ELF-1 (cell line): ENCODE measurements around the gene MUL1.
A peak's percentile ranks its signal among the peaks of the same experiment; 100 is the strongest.

Source experiments
- DNase-seq: peaks from one replicate; pipeline ENCODE4 v3.0.0-alpha.2; 2016; ENCODE audit warnings: low read depth, low spot score

MUL1 gene

DNA sequence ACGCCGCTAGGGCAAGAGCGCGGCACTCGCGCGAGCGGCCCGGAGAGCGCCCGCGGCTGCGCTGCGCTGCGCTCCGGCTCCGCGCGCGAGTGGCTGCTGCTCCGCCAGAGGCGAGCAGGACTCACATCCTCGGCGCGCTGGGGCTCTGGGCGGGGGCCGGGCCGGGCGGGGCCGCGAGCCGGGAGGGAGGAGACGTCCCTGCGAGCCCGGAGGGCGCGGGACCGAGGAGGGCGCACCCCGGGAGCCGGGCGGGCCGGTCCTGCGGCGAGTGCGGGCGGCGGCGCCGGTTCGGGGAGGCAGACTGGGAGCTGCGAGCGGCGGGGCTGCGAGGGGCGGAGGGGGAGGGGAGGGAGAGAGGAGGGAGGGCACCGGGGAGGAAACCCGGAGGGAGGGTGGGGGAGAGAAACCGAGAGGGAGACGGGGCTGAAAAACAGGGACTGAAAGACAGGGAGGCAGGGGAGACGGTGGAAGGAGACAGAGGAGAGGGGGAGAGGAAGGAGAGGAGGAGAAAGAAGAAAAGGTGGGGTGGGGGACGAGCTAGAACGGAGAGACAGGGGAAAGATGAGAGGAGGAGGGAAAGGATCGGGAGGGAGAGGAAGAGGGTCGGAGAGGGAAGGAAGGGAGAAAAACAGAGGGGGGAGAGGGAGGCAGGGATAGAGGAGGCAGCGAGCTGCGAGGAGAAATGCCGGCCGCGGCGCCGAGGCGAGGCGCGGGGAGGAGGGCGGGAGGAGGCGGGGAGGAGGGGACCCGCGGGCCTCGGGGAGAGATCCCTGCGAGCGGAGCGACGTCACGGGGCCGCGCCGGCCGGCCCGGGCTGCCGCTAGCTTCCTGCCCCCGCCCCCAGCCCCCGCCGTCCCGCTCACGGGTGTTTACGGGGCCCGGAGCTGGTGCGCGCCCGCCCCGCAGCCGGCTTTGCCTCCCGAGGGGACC is 22.2 kb downstream of the MUL1 start, which contains the start of gene CAMK2N1:
Gene CAMK2N1 (minus strand): TSS at position 684 of the 930 bp plus-strand sequence. CDS start 831 bp downstream, outside the sequence.
- peak; percentile 39 for DNase-seq

DNA sequence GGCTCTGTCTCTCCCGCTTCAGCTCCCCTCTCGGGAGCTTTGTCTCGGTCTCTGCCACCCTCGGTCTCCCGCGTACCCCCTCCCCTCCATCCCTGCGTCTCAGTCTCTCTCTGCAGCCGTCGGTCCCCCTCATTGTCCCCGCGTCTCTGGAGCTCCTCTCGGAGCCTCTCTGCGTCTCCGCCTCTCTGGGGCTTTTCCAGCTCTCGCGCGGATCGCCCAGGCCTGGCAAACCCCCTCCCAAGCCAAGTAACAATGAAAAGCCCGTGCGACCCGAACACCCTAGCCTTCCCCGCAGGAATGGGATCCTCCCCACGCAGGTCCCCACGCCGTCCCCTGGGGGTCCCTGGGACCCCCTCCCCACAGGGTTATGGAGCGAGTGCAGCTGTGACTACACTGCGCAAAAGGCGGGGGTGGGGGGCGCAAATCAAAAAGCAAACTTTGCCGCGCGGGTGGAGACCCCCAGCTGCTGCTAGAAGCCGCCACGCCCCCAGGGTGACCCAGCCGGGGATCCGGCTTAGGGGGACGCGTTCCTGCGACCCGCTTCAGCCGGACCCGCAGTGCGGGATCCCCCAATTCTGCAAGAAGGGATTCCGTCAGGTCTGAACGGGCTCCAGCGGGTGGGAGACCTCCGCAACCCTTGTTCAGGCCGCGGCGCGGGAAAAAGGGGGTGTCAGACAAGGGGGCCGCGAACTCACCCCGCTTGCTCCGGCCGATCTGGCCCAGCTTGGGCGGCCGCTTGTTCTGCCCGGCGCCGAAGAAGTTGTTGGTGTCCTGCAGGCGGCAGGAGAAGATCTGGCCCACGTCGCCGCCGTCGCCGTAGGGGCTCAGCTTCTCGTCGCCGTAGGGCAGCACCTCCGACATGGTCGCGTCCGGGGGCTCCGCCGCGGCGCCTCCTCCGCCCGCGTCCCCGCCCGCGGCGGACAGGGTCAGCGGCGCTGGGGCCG is 23.2 kb downstream of the MUL1 start:
- DNase-seq, result peak; percentile 27

DNA sequence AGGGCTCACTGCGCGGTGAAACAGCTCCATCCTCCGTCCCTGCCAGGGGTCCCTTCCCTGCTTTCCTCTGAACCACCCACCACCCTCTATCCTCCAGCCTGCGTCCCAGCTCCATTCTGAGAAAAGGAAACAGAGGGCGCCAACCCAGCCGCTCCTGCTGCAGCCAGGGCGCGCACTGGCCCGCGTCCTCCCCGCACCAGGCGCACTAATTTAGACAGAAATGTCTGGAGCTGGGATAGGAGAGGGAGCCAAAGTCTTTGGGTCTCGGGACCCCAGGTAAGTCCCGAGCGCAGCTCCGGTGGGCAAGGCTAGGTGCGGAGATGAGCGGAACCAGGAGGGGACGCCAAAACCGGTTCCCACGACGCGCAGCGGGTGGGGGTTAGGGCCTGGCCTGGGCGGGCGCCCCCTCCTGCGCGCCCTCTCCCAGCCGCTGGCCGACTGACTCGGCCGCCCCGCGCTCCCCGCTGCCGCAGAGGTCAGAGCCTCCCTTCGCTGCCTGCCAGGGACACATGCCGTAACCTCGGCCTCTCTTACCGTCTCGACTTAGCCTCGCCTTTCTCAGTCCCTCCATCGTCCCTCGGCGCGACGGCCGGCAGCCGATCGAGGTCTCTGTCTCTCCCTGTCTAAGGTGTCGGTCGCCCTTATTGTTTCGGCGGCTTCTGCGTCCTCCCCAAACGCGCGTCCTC is 24.0 kb downstream of the MUL1 start:
- DNase-seq, result peak; percentile 63

DNA sequence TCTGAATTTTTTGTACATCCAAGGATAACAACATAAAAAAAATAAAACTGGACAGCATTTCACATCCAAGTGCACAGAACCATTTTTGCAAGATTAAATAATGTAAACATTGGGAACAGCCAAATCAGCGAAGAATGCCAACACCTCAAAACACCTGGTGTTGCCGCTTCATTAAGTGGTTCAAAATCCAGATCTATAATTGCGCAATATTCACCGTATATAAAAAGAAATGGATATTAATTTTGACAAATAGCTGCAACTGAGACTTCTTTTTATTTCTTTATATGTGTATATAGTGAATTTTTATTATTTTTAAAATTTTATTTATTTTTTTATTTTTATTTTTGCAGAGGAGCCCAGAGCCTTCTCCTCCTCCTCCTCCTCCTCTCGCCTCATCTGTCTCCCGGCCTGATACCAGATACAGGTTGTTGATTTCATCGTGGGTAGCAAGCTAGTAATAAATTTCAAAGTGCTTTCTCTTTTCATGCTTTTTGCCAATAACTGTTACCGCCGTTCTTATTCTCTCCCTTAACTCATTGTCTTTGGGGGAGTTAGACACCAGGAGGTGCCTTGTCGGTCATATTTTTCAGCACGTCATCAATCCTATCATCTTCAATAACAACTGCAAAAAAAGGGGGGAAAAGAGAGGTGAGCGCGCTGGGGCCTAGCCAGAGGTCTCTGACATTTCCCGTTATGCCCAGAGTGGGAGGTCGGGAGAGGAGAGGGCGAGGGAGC is 24.7 kb downstream of the MUL1 start:
- DNase-seq, result no peak

DNA sequence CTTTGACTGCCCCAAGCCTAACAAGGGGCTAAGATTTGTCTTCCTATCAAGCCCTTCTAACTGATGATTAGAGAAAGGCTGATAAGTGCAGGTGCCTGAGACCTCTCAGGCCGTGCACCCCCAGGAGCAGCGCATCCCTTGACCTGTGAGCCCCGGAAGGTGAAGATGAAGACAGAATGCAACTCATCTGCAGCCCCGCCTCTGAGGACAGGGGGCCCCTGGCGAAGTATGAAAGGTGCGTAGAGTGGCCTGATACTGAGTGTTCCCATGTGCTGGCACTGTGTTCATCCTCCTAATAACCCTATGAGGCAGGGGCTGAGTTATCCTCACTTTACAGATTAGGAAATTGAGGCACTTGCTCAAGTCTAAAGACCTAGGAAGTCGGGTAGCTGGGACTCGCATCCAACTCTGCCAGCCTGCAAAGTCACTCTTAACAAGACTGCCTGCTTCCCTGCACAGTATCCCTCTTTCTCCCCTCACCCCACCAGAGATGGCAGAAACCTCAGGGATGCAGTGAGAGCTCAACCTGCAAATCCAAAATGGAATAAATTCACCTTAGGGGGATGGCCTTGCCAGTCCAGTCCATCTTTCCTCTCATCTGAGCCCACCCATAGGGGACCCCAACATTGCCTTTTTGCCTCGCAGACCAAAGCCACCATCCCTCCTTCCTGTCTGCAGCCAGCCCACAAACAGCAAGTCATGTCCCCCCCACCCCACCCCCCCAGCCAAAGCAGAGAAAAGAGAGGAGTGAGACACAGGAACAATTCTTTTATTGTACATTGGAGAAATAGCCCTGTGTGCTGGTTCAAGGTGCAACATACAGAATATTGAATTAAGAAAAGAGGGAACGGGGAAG is 26.1 kb downstream of the MUL1 start:
- DNase-seq, result no peak

DNA sequence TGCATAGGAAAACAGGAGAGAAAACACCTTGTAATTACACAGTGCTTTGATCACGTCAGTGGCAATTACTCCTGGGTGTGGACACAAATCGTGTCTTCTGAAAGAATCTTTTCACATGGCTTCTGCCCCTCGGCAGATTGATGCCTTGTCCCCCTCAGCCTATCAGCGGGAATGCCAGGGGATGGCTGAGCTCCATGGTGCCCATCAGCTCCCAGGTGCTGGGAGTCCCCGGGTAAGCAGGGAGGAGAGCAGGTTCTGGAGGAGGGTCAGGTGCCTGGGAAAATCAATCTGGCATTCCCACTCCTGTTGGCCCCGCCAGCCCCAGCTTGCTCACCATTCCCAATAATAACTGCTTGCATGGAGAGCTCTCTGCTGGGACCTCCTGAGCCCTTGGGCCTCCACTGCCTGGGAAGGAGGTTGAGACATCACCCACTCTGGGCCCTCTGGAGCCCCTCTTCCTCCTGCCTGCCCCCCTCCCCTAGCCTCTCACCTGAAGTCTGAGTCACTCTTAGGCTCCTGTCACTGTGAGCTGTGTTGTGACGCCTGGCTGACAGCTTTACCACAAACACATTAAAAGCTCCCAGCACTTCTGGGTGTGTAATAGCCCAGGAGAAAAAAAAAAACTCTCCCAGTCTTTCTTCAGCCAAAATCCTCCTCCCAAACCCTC is 26.9 kb downstream of the MUL1 start:
- peak; percentile 18 for DNase-seq

DNA sequence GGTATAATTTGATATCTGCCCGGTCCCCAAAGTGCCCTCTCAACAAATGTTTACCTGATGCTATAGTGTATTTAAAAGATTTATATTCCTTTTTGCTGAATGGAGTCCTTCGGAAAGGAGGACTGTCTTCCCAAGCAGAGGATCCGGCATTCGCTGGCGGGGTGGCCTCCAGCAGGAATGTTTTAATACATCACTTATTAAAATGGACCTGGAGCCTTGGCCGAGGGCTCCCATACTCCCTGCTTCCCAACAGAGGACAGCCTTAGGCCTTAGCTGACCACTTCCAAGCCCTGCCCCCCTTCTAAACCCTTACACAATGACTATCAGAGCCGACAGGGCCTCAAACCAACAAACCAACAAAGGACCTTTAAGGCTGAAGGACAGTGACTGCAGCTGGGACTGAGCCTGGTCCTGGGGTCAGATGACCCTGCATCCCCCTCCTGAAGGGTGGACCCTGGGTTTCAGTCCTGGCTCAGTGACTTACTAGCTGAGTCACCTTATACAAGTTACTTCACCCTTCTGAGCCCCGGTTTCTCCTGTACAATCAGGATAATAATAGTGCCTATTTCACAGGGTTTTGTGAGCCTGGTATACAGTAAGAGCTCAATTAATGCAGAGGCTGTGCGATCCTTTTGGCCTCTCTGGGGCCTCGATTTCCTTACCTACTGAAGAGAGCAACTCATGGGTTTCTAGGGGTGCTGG is 27.6 kb downstream of the MUL1 start:
- no peak for DNase-seq

DNA sequence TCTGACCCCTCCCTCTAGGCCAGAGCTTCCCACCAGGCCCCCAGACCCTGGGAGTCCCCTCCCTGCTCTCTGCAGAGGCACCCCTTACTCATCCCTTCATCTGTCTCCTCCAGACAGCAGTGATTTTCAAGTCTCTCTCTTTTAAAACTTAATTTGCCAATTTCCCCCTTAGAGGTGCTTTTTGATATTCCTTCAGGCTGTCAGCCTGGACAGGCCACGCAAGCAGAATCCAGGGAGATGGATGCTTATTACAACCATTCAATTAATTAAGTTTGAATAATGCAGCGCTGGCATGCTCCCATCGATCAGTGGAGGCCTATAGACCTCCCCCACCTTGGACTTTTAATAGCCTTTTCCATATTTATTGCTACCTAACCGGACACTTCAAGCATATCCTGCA is 28.1 kb downstream of the MUL1 start:
- DNase-seq, result no peak

DNA sequence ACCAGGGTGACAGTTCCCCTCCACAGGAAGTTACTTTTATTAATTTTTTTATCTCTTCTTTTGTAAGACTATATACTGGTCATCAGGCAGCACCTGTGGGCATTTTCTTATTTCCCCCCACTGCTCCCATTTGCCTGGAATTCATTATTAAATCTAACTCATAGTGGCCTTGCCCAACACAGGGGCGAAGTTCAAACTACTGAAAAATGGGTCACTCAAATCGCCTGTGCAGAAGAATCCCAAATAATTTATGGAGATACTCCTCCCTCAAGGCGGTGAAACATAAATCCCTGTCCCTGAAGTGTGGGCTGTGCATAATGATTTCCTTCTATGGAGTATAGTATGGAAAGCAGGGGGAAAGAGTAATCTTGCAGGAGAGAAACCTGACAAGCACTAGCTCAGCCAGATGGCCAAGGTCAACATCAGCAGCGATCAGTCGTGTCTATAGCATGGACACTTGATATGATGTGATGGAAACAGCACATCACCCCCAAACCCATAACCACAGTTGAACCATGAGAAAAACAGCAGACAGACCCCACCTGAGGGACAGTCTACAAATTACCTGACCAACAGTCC is 29.8 kb downstream of the MUL1 start:
- no peak for DNase-seq

DNA sequence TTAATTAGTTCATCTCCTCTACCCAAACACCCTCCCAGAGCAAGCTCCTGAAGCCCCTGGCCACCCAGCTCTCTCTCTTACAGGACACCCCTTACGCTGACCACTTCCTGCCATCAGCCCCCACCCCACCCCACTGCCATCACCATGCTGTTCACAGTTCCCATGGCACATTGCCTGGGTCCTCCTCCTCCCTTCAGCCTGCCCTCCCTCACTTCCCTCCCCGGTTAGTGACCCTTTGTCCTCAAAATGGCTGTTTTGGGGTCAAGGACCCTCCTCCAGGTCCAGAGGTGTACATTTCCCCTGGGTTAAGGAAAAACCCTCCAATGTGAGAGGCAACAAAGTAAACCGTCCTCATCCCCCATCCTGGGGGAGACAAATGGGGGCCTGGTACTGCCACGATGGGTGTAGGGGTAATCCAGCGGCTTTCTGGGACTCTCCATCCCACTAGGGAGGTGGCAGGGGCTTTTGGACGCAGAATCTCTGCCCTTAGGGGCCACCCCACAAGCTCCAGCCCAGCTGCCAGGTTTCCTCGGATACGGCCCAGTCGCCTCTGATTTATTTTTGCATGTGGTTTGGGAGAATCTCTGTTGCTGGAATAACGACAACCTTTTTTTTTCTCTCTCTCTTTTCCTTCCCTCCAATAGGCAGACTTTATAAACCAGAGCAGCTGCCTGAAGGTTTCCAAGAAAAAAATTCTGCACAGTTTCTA is 30.4 kb downstream of the MUL1 start:
- DNase-seq, result no peak

DNA sequence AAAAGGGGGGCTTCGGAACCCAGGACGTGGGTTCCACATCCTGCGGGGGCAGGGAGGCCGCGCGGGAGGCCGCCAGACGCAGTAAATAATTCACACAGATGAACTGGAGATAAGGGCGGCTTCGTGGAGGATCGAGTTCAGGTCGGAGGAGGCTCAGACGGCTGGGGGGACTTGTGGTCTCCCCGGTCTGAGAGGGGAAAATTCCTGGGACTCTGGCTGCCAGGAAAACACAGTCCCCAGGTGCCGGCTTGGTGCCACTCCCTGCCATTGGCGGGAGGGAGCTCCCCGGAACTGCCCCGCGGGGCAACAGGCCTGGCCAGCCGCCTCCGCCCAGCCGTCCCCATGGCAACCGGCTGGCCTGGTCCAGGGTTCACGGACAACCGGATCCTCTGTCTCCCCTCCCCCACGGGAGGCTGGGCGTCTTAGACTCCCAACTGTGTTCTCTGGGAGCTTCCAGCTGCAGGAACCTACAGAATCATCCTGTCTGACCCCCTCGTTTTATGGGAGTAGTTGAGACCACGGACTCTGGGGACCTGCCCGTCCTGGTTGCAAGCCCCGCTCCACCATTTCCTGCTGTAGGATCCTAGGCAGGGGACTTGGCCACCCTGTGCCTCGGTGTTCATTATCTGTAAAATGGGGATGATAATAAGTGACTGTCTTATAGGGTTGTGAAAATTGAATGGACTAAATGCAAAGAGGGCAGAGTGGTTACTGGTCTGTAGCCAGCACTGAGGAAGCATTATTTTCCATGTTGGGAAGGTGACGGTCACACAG is 31.5 kb downstream of the MUL1 start:
- DNase-seq, result peak; percentile 83

DNA sequence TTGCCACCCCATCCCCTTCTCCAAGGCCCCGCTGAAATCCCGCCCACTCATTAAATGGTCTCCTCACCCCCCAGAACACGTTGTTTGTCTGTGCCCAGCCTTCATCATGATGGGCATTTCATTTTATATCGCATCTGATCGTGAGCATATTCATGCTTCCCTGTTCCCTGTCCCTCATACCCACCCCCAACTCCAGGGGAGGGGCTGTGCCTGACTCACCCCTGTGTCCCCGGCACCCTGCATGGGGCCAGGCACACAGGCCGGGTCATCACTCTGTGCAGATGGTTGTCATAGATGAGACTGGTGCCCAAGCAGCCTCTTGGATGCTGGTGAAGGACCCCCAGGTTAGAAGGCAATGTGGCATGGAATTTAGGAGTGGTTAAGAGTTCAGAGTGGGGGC is 33.0 kb downstream of the MUL1 start:
- no peak for DNase-seq

DNA sequence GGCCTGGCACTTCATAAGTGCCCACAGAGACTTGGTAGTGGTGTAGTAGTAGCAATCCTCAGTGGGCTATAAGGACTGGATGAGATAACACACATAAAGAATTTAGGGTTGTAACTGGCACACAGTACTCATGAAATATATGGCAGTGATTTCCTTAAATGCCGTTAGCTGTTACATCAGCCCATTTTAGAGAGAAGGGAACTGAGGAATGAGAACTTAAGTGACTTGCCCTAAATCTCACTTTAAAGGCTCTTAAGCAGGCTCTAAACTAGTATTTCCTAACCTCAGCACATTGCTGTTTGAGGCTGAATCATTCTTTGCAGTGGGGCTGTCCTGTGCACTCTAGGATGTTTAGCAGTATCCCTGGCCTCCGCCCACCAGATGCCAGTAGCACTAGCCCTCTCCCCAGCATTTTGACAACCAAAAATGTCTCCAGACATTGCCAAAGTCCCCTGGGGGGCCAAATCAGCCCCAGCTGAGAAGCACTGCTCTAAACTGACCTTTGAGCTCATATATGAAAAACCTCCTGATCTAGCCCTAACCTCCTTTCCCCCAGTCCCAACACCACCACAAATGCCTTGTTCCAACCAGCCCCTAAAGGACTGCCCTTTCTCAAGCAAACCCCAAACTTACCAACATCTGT is 33.5 kb downstream of the MUL1 start:
- DNase-seq, result no peak

DNA sequence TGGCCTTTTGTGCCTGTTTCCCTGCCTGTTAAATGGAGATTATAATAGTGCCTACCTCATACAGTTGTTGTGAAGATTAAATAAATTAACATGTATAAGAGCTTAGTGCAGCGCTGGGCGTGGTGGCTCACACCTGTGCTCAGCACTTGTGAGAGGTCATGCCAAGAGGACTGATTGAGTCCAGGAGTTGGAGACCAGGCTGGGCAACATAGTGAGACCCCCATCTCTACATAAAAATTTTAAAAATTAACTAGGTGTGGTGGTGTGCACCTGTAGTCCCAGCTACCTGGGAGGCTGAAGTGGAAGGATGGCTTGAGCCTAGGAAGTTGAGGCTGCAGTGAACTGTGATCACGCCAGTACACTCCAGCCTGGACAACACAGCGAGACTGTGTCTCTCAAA is 34.1 kb downstream of the MUL1 start:
- no peak for DNase-seq

DNA sequence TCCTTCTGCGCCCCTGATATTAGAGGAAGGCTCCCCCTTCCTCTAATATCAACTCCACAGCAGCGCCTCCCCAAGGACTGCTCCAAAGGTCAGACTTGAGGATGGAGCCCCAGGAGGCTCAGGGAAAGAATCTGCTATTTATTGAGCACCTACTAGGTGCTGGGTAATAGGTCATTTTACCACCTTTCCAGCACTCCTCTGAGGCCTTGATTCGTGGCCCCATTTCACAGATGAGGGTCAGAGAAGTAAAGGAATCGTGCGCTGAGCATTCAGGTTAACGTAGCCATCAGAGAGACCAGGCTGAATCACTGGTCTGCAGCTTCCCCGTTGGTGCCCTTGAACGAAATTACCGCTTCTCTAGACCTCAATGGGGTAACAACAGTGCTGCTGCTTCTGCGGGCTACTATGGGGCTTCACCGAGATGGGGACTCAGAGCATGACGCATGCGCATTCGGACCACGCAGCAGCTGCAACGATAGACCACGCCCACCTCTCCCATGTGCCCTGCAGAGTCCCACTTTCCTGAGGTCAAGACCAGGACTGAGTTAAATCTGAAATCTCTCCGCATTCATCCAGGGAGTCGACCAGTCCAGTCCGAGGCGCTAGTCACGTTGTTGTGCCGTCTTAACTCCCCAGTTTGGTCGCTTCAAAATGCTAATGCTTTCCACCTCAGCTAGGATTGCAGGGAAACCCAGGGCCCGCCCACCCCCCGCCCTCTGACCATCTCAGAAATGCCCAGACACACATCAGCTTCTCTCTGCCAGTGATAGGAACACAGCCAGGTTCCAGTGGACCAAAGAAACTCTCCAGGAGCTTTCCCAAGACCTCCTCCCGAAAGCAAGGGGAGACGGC is 34.9 kb downstream of the MUL1 start:
- peak; percentile 84 for DNase-seq

DNA sequence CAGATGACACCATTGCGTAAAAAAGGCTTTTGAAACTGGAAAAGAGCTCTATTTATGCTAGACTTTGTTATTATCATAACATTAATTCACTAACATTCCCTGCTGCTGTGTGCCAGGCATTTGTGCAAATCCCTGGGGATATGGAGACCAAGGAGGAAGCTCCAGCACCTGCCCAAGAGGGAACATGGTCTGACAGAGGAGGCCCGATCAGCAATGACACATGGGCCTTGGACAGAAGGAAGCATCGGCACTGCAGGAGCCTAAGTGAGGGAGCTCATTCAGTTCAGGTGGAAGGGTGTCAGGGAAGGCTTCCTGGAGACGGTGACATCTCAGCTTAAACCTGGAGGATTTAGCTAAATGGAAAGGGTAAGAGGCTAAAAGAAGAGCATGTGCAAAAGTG is 35.8 kb downstream of the MUL1 start:
- no peak for DNase-seq
